OCI-LY3 (cell line): ENCODE measurements around the gene IL17REL.

Experiments
- H2AFZ ChIP-seq: fragments of 200-600, 300-600 bp; shearing (Covaris generic); 2 replicates; pipeline ENCODE4 v1.6.0; 2014; ENCODE audit warnings: antibody characterized with exemption, low read depth, low read length
- H3K27ac ChIP-seq: fragments of 200-600, 300-600 bp; sonication (generic); 2 replicates; pipeline ENCODE4 v1.5.1; 2014; ENCODE audit warnings: mild to moderate bottlenecking, low read length, moderate library complexity, mixed read lengths
- H3K27me3 ChIP-seq: fragments of 200-600, 300-600 bp; sonication (generic); 2 replicates; pipeline ENCODE4 v1.6.1; 2014; ENCODE audit warnings: low read depth, low read length, mixed read lengths
- H3K36me3 ChIP-seq: fragments of 200-600, 300-600 bp; sonication (generic); replicated peaks from 2 replicates; pipeline ENCODE3; 2014; ENCODE audit warnings: low read depth, low read length, mixed read lengths
- H3K4me1 ChIP-seq: fragments of 300-600, 200-600 bp; sonication (generic); 2 replicates; pipeline ENCODE4 v1.6.1; 2014; ENCODE audit warnings: low read length, mixed read lengths
- H3K4me2 ChIP-seq: fragments of 200-600, 300-600 bp; sonication (generic); 2 replicates; pipeline ENCODE4 v1.6.1; 2014; ENCODE audit warnings: low read length, mixed read lengths
- H3K4me3 ChIP-seq: fragments of 300-600, 200-600 bp; sonication (generic); 2 replicates; pipeline ENCODE4 v1.5.1; 2014; ENCODE audit warnings: antibody characterized with exemption, mild to moderate bottlenecking, low read length, moderate library complexity
- H3K79me2 ChIP-seq: fragments of 300-600, 200-600 bp; shearing (Covaris generic); 2 replicates; pipeline ENCODE4 v1.6.1; 2014; ENCODE audit warnings: mild to moderate bottlenecking, low read length, mixed read lengths
- H3K9ac ChIP-seq: fragments of 300-600, 200-600 bp; shearing (Covaris generic); 2 replicates; pipeline ENCODE4 v1.6.0; 2014; ENCODE audit warnings: mild to moderate bottlenecking, low read length, moderate library complexity
- H3K9me3 ChIP-seq: fragments of 200-600, 300-600 bp; shearing (Covaris generic); 2 replicates; pipeline ENCODE4 v1.6.1; 2014; ENCODE audit warnings: low read length, mixed read lengths; ENCODE audit not compliant: insufficient read depth
- H4K20me1 ChIP-seq: fragments of 200-600, 300-600 bp; sonication (generic); 2 replicates; pipeline ENCODE4 v1.6.1; 2016; ENCODE audit warnings: low read length, mixed read lengths; ENCODE audit not compliant: insufficient read depth
- CTCF ChIP-seq: fragments of 200-600, 300-600 bp; sonication (generic); IDR thresholded peaks from 2 replicates; pipeline ENCODE4 v1.5.1; 2014; ENCODE audit warnings: antibody characterized with exemption, low read length, low read depth
- EZH2phosphoT487 ChIP-seq: fragments of 200-600 bp; shearing (Covaris generic); IDR thresholded peaks from 2 replicates; pipeline ENCODE4 v1.6.1; 2018; ENCODE audit warnings: antibody characterized with exemption, mixed run types, low read depth

The IL17REL gene

GRCh38 chr22:50053861-50054260 is 41.3 kb upstream of the IL17REL start:
- Histone ChIP-seq H3K27ac (no peak overlapping the region), H2AFZ (no peak overlapping the region)

GRCh38 chr22:50051930-50052329 is 39.4 kb upstream of the IL17REL start:
- Histone ChIP-seq H3K36me3 (no peaks in the 10 kb centered on the region), H3K9ac (no peak overlapping the region), H3K4me1 (no peaks in the 10 kb centered on the region), H4K20me1 (no peaks in the 10 kb centered on the region), H3K27me3 (no peaks in the 10 kb centered on the region), H3K4me2 (no peak overlapping the region), H3K27ac (no peak overlapping the region), H2AFZ (no peak overlapping the region), H3K79me2 (no peaks in the 10 kb centered on the region), H3K9me3 (no peaks in the 10 kb centered on the region), H3K4me3 (no peak overlapping the region)
- TF ChIP-seq CTCF: no peak
- no peak for TF ChIP-seq EZH2phosphoT487

More at GRCh38 chr22:50053861-50054260, 41.3 kb upstream of the IL17REL start:
- H3K36me3 ChIP-seq: no peaks in the 10 kb centered on the region
- H3K4me1 ChIP-seq: no peaks in the 10 kb centered on the region
- no peak overlapping the region for H3K4me2 ChIP-seq
- no peaks in the 10 kb centered on the region for H3K79me2 ChIP-seq
- no peaks in the 10 kb centered on the region for H3K27me3 ChIP-seq
- H4K20me1 ChIP-seq: no peaks in the 10 kb centered on the region
- no peaks in the 10 kb centered on the region for H3K9me3 ChIP-seq
- no peak for TF ChIP-seq EZH2phosphoT487
- no peak for TF ChIP-seq CTCF
- no peak overlapping the region for H3K4me3 ChIP-seq
- no peak overlapping the region for H3K9ac ChIP-seq

GRCh38 chr22:50049299-50050195 is 37.0 kb upstream of the IL17REL start:
- no peak overlapping the region for H3K9ac ChIP-seq
- no peaks in the 10 kb centered on the region for H4K20me1 ChIP-seq
- no peaks in the 10 kb centered on the region for H3K4me1 ChIP-seq
- H3K79me2 ChIP-seq: no peaks in the 10 kb centered on the region
- H3K4me2 ChIP-seq: no peak overlapping the region
- no peak overlapping the region for H3K4me3 ChIP-seq
- no peaks in the 10 kb centered on the region for H3K36me3 ChIP-seq
- no peak overlapping the region for H3K27ac ChIP-seq
- TF ChIP-seq EZH2phosphoT487 (no peak), CTCF (no peak)
- no peak overlapping the region for H2AFZ ChIP-seq
- H3K27me3 ChIP-seq: no peaks in the 10 kb centered on the region
- no peaks in the 10 kb centered on the region for H3K9me3 ChIP-seq

GRCh38 chr22:50048836-50049235 is 36.3 kb upstream of the IL17REL start:
- Histone ChIP-seq H3K4me3 (no peak overlapping the region), H4K20me1 (no peaks in the 10 kb centered on the region), H3K9me3 (no peaks in the 10 kb centered on the region), H3K27me3 (no peaks in the 10 kb centered on the region), H3K79me2 (no peaks in the 10 kb centered on the region), H3K27ac (no peak overlapping the region), H3K4me2 (no peak overlapping the region), H3K36me3 (no peaks in the 10 kb centered on the region), H3K4me1 (no peaks in the 10 kb centered on the region), H2AFZ (no peak overlapping the region), H3K9ac (no peak overlapping the region)
- TF ChIP-seq CTCF (no peak), EZH2phosphoT487 (no peak)
